Activated T-cell treated with anti-CD3 and anti-CD28 coated beads, Interleukin-2, amount 50 U/mL, for 4 hours (primary cell): Measurements from ENCODE around the gene PPP1R26. TPM values are rescaled to one million over a fixed set of nuclear protein-coding genes. Genes with fewer than 3 reads are reported as not detected.

ENCODE experiments used
- ATAC-seq, 2 donors: fragments of 200-7000 bp; cut with Tn5 transposase; one replicate each; pipeline ENCODE4 v1.10.0; 2021
- DNase-seq: peaks from one replicate; pipeline ENCODE4 v3.0.0-alpha.2; 2020
- H3K27me3 Mint-ChIP-seq: one replicate; pipeline ENCODE4 v1.8.0; 2021; ENCODE audit warnings: low read depth, mixed read lengths
- H3K36me3 Mint-ChIP-seq: one replicate; pipeline ENCODE4 v1.8.0; 2022; ENCODE audit warnings: mixed read lengths; ENCODE audit not compliant: insufficient read depth
- H3K4me1 Mint-ChIP-seq: one replicate; pipeline ENCODE4 v1.8.0; 2021; ENCODE audit warnings: low read depth, mixed read lengths
- H3K4me3 Mint-ChIP-seq: one replicate; pipeline ENCODE4 v1.8.0; 2021; ENCODE audit warnings: mild to moderate bottlenecking, moderate library complexity, mixed read lengths
- H3K9me3 Mint-ChIP-seq: one replicate; pipeline ENCODE4 v1.8.0; 2021; ENCODE audit warnings: mixed read lengths
- total RNA-seq, 3 donors: library from RNA; stranded (reverse); gene quantifications; one replicate each; pipeline ENCODE4 v1.2.1, GENCODE V29; 2021

PPP1R26 gene
- total RNA-seq, 3 donors from 2014 or later, result 0.94 to 2.4 (median 1.2) TPM

DNA sequence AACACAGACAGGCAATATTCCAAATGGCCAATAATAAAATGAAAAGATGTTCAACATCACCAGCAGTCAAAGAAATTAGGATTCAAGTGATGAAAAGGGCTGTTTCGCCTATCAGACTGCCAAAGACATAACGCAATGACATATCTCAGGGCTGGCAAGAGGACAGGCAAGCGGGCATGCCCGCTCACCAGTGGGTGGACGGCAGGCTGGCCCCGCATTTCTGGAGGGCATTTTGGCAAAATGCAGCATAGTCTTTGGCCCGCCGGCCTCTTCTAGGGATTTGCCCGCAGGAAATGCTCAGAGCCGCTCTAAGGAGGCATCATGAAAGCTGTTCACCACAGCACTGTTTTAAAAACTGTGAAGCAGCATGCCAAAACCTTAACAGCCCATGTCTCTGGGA is 1.4 kb upstream of the PPP1R26 start:
- no peaks in the 10 kb centered on the region for H3K9me3 Mint-ChIP-seq
- H3K27me3 Mint-ChIP-seq, result peaks cover 56% of the 10 kb centered on the region
- H3K4me3 Mint-ChIP-seq, result peak overlapping the region; percentile 88
- peaks cover 6% of the 10 kb centered on the region for H3K4me1 Mint-ChIP-seq
- DNase-seq, result no peak
- no peaks in the 10 kb centered on the region for H3K36me3 Mint-ChIP-seq
- ATAC-seq, result no peak

DNA sequence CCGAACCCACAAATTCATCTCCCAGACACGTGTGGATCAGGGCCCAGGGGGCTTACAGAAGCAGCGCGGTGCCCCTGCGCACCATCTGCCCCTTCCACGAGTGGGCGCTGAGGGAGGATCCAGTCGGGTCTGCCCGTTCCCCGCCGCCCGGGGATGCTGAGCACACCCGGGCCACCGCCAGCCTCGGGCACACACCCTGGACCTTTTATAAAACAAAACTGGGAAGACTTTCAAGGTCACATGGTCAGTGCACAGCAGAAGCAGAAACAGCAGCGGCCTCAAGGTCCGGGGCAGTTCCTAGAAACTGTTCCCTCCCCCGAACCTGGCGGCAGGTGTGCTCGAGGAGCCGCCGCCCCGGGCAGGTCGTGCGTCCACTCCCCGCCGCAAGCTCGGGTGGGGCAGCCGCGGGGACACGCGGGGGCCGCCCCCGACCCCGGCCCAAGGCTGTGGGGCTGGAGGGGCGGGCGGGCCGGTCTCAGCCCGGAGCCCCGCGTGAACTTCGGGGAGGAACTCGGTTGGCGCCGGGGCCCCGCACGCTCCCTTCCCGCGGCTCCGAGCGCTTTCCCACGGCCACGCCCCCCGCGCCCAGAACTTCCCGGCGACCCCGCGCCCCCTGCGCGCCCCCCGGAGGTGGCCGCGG is 633 bp upstream of the PPP1R26 start:
- H3K27me3 Mint-ChIP-seq, result peaks cover 60% of the 10 kb centered on the region
- no peaks in the 10 kb centered on the region for H3K9me3 Mint-ChIP-seq
- peaks cover 6% of the 10 kb centered on the region for H3K4me1 Mint-ChIP-seq
- no peaks in the 10 kb centered on the region for H3K36me3 Mint-ChIP-seq
- ATAC-seq (peak in 1 of 2 donors; percentile 25), DNase-seq (no peak)
- H3K4me3 Mint-ChIP-seq, result peak overlapping the region; percentile 88

DNA sequence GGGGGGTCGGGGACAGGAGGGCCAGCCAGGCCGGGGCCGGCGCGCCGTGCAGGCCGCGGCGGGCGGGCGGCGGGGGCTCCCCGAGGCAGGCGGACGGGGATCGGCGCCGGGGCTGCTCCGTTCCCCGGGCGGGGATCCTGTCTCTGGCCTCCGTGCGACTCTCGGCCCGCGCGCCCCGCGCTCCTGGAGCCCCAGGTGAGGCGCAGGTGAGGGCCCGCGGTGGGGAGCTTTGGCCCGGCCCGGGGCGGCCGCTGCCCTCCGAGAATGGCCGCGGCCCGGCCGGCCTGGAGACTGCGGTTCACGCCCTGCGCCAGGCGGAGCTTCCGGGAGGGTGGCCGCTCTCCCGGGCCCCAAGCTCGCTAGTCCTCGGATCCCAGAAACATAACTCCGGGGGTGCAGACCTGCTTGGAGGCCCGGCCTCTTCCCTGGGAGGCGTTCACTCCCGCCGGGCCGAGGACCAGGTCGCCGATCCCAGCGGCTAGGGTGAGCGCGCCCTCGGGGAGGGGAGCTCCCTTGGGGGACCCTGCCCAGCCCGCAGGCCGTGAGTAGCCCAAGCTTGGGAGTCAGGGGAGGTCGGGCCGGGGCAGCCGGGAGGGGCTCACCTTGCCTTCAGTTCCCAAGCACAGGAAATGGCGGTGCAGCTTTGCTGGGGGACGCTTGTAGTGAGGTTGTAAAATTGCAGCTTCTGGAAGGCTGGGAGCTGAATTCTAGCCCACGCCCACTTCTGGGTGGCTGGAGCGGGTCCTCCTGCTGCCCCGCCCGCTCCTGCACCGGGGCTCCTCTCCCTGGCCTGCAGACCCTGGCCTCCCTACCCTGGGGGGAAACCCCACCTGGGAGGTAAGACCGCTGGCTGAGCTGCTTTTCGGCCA is 723 bp downstream of the PPP1R26 start:
- peak; percentile 49 to 58 for ATAC-seq
- Mint-ChIP-seq H3K4me1 (peaks cover 6% of the 10 kb centered on the region), H3K27me3 (peaks cover 67% of the 10 kb centered on the region), H3K36me3 (no peaks in the 10 kb centered on the region), H3K4me3 (peak overlapping the region; percentile 52), H3K9me3 (no peaks in the 10 kb centered on the region)
- no peak for DNase-seq

DNA sequence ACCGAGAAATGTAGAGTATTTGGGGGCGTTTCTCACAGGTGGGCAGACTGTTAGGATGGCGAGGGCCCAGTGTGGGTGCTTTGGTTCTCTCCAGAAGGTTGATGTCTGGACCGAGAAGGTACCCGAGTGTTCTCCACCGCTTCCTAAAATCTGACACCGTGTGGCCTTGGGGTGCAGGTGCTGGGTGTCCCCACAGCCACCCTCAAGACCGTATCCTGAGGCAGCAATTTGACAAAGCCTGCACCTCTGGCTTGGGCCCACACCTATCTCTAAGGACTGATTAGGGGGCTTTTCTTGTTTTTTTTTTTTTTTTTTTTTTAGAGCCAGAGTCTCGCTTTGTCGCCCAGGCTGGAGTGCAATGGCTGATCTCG is 1.3 kb downstream of the PPP1R26 start:
- Mint-ChIP-seq H3K27me3 (peaks cover 64% of the 10 kb centered on the region), H3K4me1 (peaks cover 6% of the 10 kb centered on the region), H3K9me3 (no peaks in the 10 kb centered on the region), H3K36me3 (no peaks in the 10 kb centered on the region), H3K4me3 (peak overlapping the region; percentile 52)
- DNase-seq, result no peak
- ATAC-seq, result no peak

DNA sequence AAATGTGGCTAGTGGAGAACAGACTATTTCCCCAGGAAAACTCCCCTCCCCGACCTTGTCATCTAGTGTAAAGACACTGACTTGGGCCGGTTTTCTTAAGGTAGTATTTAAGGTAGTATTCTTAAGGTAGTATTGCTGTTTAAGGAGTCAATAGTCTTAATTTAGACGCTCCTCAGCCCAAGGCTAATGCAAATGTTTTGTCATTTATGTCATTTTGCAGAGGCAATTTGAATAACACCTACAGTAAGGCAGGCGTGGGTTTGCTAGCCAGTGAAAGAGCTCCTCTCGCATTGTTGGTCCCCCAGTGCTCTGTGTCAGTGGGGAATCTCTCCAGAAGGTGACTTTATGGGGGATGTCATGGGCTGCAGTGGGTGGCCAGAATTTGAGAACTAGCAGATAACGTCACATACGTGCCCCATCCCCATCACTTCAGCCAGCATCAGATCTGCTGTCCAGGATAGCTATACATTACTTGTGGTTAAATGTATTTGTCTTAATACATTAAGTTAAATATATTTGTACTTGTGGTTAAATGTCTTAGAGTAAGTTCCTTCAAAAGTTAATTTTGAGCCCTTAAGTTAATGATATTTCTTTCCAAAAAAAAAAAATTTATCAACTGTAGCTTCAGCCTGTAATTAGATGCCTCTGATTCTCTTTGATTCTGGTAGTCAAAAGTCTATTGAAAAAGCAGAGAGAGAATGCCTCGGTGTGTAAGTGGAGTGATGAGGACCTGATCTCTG is 2.6 kb downstream of the PPP1R26 start:
- Mint-ChIP-seq H3K36me3 (no peaks in the 10 kb centered on the region), H3K4me3 (no peak overlapping the region), H3K27me3 (peaks cover 55% of the 10 kb centered on the region), H3K4me1 (peaks cover 6% of the 10 kb centered on the region), H3K9me3 (no peaks in the 10 kb centered on the region)
- ATAC-seq, result no peak
- DNase-seq, result no peak

DNA sequence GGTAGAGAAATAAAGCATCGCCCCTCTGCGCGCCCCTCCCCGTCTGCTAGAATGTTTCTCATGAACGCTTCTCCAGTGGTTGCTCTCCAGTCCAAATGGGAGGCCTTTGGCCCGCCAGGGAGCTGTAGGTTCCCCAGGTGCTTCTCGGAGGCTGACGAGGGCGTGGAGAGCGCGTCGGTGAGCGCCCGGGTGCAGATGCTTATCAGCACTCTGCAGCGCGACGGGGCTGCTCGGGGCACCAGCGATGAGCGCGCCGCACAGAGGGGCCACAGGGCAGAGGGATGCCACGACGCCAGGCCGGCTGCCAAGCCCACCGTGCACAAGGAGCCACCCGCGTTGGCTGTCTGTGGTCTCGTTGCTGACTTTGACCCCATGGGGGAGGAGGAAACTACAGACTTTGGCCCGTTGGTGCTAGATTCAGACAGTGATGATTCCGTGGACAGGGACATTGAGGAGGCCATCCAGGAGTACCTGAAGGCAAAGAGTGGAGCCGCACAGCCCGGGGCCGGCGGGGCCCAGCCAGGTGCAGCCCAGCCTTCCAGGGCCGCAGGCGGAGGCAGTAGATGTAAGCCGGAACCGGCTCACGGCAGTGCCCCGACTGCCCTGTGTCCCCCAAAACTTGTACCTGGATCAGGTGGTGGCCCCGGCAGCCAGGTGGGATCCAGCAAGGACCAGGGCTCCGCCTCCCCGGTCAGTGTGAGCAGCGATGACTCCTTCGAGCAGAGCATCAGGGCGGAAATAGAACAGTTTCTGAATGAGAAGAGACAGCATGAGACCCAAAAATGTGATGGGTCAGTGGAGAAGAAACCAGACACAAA is 5.1 kb downstream of the PPP1R26 start:
- Mint-ChIP-seq H3K36me3 (no peaks in the 10 kb centered on the region), H3K27me3 (peaks cover 41% of the 10 kb centered on the region), H3K4me3 (no peak overlapping the region), H3K4me1 (peaks cover 2% of the 10 kb centered on the region), H3K9me3 (no peaks in the 10 kb centered on the region)
- no peak for DNase-seq
- no peak for ATAC-seq

DNA sequence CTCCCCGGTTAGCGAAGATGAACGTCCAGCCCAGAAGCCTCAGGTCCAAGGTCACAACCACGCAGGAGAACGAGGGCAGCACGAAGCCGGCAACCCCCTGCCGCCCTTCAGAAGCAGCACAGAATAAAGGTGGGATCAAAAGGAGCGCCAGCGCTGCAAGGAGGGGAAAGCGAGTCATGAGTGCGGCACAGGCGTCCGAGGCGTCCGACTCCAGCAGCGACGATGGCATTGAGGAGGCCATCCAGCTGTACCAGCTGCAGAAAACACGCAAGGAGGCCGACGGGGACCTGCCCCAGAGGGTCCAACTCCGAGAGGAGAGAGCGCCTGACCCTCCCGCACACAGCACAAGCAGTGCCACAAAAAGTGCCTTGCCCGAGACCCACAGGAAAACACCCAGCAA is 5.8 kb downstream of the PPP1R26 start:
- peaks cover 41% of the 10 kb centered on the region for H3K27me3 Mint-ChIP-seq
- ATAC-seq, result no peak
- no peaks in the 10 kb centered on the region for H3K9me3 Mint-ChIP-seq
- no peak overlapping the region for H3K4me3 Mint-ChIP-seq
- peaks cover 2% of the 10 kb centered on the region for H3K4me1 Mint-ChIP-seq
- H3K36me3 Mint-ChIP-seq, result no peaks in the 10 kb centered on the region
- no peak for DNase-seq

DNA sequence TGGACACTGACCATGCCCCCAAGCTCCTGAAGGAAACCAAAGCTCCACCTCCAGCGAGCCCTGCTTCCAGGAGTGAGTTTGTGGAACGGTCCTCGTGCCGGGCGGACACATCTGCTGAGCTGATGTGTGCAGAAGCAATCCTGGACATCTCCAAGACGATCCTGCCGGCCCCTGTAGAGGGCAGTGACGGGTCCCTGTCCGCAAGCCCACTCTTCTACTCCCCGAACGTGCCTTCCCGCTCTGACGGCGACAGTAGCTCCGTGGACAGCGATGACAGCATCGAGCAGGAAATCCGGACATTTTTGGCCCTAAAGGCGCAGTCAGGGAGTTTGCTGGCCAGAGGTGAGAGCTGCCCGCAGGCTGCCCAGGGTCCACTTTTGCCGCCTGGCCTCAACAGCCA is 6.2 kb downstream of the PPP1R26 start:
- Mint-ChIP-seq H3K27me3 (peaks cover 38% of the 10 kb centered on the region), H3K4me3 (no peak overlapping the region), H3K9me3 (no peaks in the 10 kb centered on the region), H3K4me1 (peaks cover 2% of the 10 kb centered on the region), H3K36me3 (no peaks in the 10 kb centered on the region)
- ATAC-seq (no peak), DNase-seq (no peak)

DNA sequence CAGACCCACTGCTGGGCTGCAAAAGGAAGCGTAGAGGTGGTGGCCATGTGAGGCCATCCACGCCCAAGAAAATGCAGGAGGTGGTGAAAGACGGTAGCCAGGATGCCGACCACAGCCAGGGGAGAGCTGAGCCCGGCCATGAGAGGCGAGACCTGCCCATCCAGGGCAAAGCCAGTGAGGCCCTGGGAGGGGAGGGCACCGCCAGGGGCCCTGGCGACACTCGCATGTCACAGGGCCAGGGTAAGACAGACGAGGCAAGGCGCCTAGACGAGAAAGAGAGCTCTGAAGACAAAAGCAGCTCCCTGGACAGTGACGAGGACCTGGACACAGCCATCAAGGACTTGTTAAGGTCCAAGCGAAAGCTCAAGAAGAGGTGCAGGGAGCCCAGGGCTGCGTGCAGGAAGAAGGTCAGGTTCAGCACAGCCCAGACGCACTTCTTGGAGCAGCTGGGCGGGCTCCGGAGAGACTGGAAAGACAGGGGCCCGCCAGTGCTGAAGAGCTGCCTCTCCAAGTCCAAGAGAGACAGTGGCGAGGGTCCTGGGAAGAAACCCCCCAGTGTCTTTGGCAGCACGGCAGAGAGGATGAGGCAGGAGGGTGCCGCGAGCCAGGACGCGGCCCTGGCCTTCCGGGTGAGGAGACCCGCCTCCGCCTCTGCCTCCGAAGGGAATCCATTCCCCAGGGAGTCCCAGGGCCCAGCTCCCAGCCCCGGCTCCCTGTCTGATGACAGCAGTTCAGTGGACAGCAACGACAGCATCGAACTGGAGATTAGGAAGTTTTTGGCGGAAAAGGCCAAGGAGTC is 6.9 kb downstream of the PPP1R26 start:
- H3K4me1 Mint-ChIP-seq, result peaks cover 2% of the 10 kb centered on the region
- DNase-seq (no peak), ATAC-seq (no peak)
- peaks cover 33% of the 10 kb centered on the region for H3K27me3 Mint-ChIP-seq
- no peaks in the 10 kb centered on the region for H3K36me3 Mint-ChIP-seq
- H3K4me3 Mint-ChIP-seq, result no peak overlapping the region
- no peaks in the 10 kb centered on the region for H3K9me3 Mint-ChIP-seq

DNA sequence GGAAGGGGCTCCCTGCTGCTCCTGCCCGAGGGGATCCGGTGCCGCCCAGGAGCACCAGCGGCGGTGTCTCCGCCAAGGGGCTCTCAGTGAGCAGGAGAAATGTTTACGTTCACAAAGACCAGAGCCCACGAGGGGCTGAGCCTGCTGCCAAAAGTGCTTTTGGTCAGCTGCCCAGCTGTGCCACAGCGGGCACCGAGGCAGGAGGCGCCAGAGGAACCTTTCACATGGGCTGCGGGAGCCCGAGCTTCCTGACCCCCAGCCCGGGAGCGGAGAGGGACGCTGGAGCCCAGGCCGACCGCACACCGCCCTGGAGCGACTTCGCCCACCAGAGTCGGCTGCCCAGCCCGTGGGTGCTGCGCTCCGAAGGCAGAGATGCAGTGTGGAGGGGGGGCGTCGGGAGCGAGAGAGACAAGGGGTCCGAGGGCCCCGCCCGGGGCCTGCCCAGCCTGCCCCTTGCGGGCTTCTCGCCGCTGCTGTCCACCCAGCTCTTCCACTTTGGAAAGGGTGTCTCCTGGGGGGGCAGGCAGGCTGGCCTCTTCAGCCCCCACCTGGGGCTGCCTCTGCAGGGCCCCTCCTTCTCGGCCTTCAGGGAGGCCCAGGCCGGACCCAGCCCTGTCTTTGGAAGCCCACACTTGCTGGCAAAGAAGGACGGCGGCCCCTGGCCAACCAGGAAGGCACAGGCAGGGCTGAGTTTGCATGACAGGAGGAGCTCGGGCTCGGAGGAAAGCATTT is 7.9 kb downstream of the PPP1R26 start:
- DNase-seq, result no peak
- Mint-ChIP-seq H3K4me3 (no peak overlapping the region), H3K4me1 (no peaks in the 10 kb centered on the region), H3K36me3 (no peaks in the 10 kb centered on the region), H3K27me3 (peaks cover 29% of the 10 kb centered on the region), H3K9me3 (no peaks in the 10 kb centered on the region)
- ATAC-seq, result no peak

DNA sequence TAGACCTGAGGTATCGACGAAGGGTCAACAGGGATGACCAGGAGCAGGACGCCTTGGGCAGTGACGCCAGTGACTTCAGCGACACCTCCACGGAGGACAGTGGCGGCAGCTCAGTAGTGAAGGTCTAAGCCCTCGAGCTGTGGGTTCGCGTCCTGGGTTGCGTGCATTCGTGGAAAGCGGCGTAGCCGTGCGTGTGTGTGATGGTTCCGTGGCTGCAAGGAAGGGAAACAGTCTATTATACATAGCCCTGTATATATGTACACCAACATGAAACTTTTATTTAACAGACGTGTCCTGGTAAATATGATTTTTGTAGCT is 8.4 kb downstream of the PPP1R26 start:
- Mint-ChIP-seq H3K36me3 (no peaks in the 10 kb centered on the region), H3K4me1 (no peaks in the 10 kb centered on the region), H3K4me3 (no peak overlapping the region), H3K9me3 (no peaks in the 10 kb centered on the region), H3K27me3 (peaks cover 24% of the 10 kb centered on the region)
- DNase-seq, result no peak
- no peak for ATAC-seq

DNA sequence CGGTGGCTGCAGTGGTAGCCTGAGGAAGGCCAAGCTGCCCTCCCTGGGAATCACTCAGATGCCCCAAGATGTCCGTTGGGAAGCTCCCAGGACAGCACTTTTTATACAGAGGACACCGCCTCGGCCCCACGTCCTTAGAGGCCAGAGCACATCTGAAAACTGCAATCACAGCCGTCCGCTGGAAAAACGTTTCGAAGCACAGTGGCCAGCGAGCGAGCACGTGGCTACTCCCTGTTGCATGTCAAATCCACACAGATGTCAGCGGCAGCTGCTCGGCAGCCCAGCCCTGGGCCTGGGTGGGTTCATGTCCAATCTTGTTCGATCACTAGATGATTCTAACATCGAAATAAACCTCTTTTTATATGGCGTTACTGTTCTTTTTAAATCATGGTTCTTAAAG is 8.9 kb downstream of the PPP1R26 start:
- ATAC-seq, result no peak
- Mint-ChIP-seq H3K4me1 (no peaks in the 10 kb centered on the region), H3K27me3 (peaks cover 18% of the 10 kb centered on the region), H3K9me3 (no peaks in the 10 kb centered on the region), H3K36me3 (no peaks in the 10 kb centered on the region), H3K4me3 (no peak overlapping the region)
- no peak for DNase-seq
